ENCODE data around the gene NALCN.

NALCN gene

DNA sequence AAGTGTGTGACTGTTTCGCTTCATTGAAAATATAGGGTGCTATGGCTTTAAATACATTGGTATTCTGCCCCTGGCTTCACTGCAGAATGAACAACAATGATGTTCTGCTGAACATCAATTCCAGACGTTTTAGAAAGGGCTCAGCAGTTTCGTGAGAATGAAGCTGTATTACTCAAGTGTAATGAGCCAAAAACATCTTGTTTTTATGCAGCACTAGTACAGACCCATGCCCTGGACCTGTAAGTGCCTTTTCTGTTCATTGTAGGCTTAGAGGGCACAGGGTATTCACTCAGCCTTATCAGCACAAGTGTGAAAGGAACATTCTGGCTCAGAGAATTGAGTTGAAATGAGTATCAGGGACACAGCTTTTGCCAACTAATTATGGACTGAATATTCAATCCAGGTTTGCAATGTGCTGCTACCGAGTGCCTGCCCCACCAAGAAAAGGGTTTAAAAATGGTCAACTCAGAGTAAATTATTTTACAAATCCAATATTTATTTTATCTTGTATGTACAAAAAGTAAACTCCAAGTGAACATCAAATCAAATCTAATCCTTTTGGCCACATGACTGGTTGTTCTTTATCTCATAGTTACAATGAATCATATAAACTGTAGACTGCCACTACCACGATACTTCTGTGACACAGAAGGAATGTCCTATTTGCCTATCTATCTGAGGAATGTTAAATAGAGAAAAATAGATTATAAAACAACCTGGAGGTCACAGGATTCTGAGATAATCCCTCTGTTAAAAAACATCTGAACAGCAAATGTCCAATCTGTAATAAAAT is 362.8 kb downstream of the NALCN start:
- H3K4me1 ChIP-seq (ENCODE audit: control insufficient read depth, insufficient read depth, low read length): no peaks in the 10 kb centered on the region
- H3K36me3 ChIP-seq (ENCODE audit: control insufficient read depth, insufficient read depth, low read length): no peaks in the 10 kb centered on the region
- H3K4me3 ChIP-seq (ENCODE audit: low read length): no peak overlapping the region
- H3K27ac ChIP-seq (ENCODE audit: low read depth, low read length): no peak overlapping the region
- H3K27me3 ChIP-seq (ENCODE audit: control insufficient read depth, insufficient read depth, low read length): no peaks in the 10 kb centered on the region
- H3K9ac ChIP-seq (ENCODE audit: low read length): no peak overlapping the region

DNA sequence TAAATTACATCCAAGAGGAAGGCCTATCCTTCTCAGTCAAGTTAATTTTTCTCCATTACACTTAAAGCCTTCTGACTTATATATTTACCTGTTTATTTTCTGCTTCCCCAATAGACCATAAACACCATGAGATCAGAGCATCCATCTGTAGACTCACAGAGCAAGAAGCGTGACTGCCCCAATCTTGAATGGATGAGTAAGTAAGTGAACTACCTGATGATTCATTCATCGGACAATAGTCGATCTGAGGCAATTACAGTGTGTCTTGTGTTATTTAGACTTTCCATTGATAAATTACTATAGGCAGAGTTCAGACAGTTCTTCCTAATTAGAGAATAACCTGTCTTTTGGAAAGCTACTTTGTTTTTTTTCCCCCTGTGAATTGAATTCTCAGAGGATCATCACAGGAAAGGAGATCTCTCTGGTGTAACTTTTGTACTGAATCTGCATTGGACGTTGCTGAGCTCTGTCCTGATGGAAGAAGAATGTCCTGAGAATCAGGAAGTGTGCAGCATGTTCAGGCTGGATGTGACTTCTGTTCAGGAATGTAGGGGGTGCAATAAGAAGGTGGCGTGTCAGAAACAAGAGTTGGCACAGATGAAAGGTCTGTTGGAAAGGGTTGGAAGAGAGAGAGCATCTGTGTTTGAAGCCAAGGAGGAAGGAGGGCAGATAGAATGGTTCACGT is 367.0 kb downstream of the NALCN start:
- Histone ChIP-seq H3K4me3 (ENCODE audit: low read length) (no peak overlapping the region), H3K4me1 (ENCODE audit: control insufficient read depth, insufficient read depth, low read length) (no peaks in the 10 kb centered on the region), H3K36me3 (ENCODE audit: control insufficient read depth, insufficient read depth, low read length) (no peaks in the 10 kb centered on the region), H3K27me3 (ENCODE audit: control insufficient read depth, insufficient read depth, low read length) (no peaks in the 10 kb centered on the region), H3K9ac (ENCODE audit: low read length) (no peak overlapping the region), H3K27ac (ENCODE audit: low read depth, low read length) (no peak overlapping the region)

DNA sequence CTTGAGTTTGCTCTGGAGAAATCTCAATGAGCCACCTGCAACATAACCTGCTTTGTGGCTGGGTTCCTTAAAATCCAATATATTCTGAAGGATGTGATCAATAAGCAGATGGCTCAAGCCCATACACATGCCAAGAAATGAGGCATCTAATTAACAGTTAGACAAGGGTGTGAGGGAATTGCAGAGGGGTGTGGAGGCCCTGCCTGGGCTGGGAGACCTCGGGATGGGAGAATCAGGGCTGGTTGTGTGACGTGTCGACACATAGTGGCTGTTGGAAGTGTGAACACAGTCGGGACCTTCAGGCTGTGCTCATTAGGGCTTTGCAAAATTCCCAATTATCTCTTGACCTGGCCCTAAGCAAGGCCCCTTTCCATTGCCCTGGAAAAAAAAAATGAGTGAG is 379.8 kb downstream of the NALCN start:
- H3K36me3 ChIP-seq (ENCODE audit: control insufficient read depth, insufficient read depth, low read length): no peaks in the 10 kb centered on the region

DNA sequence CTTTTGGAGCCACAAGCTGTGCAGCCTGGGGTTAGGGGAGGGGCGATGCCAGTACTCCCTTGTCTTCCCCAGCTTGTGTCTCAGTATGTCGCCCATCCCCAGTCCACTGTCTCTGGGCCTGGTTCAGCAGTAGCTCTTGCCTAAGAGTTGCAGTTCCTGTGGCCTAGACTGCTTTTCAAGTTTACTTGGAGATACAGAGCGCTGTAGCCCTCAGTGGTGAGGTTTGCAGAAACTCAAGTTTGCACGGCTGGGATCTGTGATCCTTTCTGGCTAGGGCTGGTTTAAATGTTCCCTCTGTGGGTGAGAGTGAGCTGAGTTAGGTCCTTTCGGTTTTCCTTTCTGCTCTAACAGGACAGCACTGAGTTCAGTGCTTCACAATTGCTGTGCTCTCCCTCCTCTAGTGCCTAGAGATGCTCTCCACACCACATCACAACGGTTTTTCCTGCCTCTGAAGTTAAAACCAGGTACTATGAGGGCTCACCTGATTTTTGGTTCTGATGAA is 381.1 kb downstream of the NALCN start:
- Histone ChIP-seq H3K36me3 (ENCODE audit: control insufficient read depth, insufficient read depth, low read length) (no peaks in the 10 kb centered on the region), H3K4me3 (ENCODE audit: low read length) (no peak overlapping the region), H3K27ac (ENCODE audit: low read depth, low read length) (no peak overlapping the region), H3K27me3 (ENCODE audit: control insufficient read depth, insufficient read depth, low read length) (no peaks in the 10 kb centered on the region), H3K4me1 (ENCODE audit: control insufficient read depth, insufficient read depth, low read length) (no peaks in the 10 kb centered on the region), H3K9ac (ENCODE audit: low read length) (no peak overlapping the region)

More for the DNA sequence above, 379.8 kb downstream of the NALCN start:
- Histone ChIP-seq H3K4me1 (ENCODE audit: control insufficient read depth, insufficient read depth, low read length) (no peaks in the 10 kb centered on the region), H3K4me3 (ENCODE audit: low read length) (no peak overlapping the region), H3K27me3 (ENCODE audit: control insufficient read depth, insufficient read depth, low read length) (no peaks in the 10 kb centered on the region), H3K27ac (ENCODE audit: low read depth, low read length) (no peak overlapping the region), H3K9ac (ENCODE audit: low read length) (no peak overlapping the region)

DNA sequence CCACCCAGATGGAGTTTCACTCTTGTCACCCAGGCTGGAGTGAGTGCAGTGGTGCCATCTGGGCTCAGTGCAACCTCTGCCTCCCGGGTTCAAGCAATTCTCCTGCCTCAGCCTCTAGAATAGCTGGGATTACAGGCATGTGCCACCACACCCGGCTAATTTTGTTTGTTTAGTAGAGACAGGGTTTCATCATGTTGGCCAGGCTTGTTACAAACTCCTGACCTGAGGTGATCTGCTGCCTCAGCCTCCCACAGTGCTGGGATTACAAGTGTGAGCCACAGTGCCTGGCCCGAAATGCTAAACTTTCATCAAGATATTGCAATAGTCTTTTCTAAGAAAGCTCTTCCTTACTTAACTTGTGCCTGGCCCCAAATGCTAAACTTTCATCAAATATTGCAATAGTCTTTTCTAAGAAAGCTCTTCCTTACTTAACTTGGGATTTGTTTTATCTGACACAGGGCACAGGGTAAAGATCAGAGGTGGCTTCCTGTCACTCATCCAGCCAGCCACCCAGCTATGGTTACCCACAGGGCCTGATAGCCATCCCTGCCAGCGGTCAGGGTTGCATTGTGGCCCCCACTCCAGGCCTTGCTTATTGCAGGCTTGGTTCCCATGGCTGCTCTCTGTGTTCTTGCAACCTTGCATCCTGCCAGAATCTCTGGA is 389.4 kb downstream of the NALCN start:
- Histone ChIP-seq H3K27ac (ENCODE audit: low read depth, low read length) (no peak overlapping the region), H3K36me3 (ENCODE audit: control insufficient read depth, insufficient read depth, low read length) (no peaks in the 10 kb centered on the region), H3K9ac (ENCODE audit: low read length) (no peak overlapping the region), H3K4me1 (ENCODE audit: control insufficient read depth, insufficient read depth, low read length) (no peaks in the 10 kb centered on the region), H3K4me3 (ENCODE audit: low read length) (no peak overlapping the region), H3K27me3 (ENCODE audit: control insufficient read depth, insufficient read depth, low read length) (no peaks in the 10 kb centered on the region)

DNA sequence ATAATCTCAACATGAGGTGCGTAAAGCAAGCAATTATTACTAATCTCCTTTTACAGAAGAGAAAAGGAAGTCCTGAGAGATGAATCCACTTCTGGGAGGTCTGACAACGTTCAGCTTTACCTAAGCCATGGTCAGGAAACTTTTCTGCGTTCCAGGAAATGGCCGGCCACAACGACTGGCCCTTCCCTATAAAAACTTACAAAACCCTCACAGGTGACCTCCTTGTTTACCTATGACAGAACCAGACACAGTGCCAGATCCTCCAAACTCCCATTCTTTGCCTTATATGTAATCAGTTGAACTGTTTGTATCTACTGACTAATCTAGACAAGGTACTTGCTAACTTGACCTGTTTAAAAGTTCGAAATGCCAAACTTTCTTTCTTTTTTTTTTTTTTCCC is 390.0 kb downstream of the NALCN start:
- Histone ChIP-seq H3K27ac (ENCODE audit: low read depth, low read length) (no peak overlapping the region), H3K9ac (ENCODE audit: low read length) (no peak overlapping the region), H3K36me3 (ENCODE audit: control insufficient read depth, insufficient read depth, low read length) (no peaks in the 10 kb centered on the region), H3K4me1 (ENCODE audit: control insufficient read depth, insufficient read depth, low read length) (no peaks in the 10 kb centered on the region), H3K27me3 (ENCODE audit: control insufficient read depth, insufficient read depth, low read length) (no peaks in the 10 kb centered on the region), H3K4me3 (ENCODE audit: low read length) (no peak overlapping the region)

DNA sequence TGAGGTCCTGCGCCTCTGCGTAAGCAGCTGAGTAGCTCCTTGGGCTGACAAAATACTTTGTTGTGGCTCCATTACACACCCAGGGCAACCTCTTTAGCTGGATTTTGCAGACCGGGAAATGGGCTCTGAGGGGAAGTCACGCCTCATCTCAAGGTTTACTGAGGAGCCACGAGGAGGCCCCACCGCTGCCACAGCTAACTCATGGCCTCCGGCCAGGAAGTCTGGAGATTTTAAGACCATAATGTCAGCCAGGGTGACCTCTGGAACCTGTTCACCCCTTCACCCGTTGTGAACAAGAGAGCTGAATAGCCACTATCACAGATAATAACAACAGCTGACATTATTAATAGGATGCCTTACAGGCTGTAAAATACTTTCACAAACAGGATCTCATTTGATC is 390.4 kb downstream of the NALCN start:
- H3K36me3 ChIP-seq (ENCODE audit: control insufficient read depth, insufficient read depth, low read length): no peaks in the 10 kb centered on the region
- no peaks in the 10 kb centered on the region for H3K4me1 ChIP-seq (ENCODE audit: control insufficient read depth, insufficient read depth, low read length)
- no peak overlapping the region for H3K9ac ChIP-seq (ENCODE audit: low read length)
- H3K27ac ChIP-seq (ENCODE audit: low read depth, low read length): no peak overlapping the region
- H3K4me3 ChIP-seq (ENCODE audit: low read length): no peak overlapping the region
- H3K27me3 ChIP-seq (ENCODE audit: control insufficient read depth, insufficient read depth, low read length): no peaks in the 10 kb centered on the region

DNA sequence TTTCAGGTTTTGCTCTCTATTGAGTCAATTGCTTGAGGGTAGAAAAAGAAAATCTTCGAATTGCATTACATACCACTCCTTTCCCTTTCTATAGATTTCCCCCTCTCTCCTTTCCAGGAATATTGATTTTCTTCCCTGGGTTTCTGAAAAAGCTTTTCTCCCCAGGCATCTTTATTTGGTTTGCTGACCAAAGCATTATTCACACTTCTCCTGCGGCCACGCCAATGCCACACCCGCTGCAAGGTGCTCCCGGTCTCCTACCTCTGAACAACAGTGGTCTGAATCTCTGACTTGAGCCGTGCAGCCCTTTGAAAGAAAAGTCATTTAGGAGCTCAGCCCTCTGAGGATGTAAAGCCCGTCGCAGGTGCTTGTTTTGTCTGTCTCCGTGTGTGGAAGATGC is 390.8 kb downstream of the NALCN start:
- H3K27ac ChIP-seq (ENCODE audit: low read depth, low read length): no peak overlapping the region
- H3K4me1 ChIP-seq (ENCODE audit: control insufficient read depth, insufficient read depth, low read length): no peaks in the 10 kb centered on the region
- no peak overlapping the region for H3K4me3 ChIP-seq (ENCODE audit: low read length)
- no peak overlapping the region for H3K9ac ChIP-seq (ENCODE audit: low read length)
- H3K36me3 ChIP-seq (ENCODE audit: control insufficient read depth, insufficient read depth, low read length): no peaks in the 10 kb centered on the region
- no peaks in the 10 kb centered on the region for H3K27me3 ChIP-seq (ENCODE audit: control insufficient read depth, insufficient read depth, low read length)

DNA sequence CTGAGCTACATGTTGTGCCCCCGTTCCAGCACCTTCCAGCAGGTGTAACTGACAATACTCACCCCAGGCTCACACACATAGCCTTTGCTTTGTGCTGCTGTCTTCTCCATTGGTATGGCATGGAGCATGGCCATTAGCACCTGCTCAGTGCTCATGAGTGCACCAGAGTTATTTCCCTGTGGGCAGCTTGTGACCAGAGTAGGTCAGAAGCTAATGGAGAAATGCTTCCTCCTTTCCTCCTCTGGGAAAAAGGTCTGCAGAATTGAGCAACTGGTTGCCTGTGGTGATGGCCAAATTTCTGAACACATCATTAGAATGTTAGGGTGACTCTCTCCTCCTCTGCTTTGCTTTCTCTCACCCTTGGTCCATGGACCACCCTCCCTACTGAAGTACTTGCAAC is 397.2 kb downstream of the NALCN start:
- Histone ChIP-seq H3K4me1 (ENCODE audit: control insufficient read depth, insufficient read depth, low read length) (no peaks in the 10 kb centered on the region), H3K27ac (ENCODE audit: low read depth, low read length) (no peak overlapping the region), H3K4me3 (ENCODE audit: low read length) (no peak overlapping the region), H3K9ac (ENCODE audit: low read length) (no peak overlapping the region), H3K36me3 (ENCODE audit: control insufficient read depth, insufficient read depth, low read length) (no peaks in the 10 kb centered on the region), H3K27me3 (ENCODE audit: control insufficient read depth, insufficient read depth, low read length) (no peaks in the 10 kb centered on the region)

DNA sequence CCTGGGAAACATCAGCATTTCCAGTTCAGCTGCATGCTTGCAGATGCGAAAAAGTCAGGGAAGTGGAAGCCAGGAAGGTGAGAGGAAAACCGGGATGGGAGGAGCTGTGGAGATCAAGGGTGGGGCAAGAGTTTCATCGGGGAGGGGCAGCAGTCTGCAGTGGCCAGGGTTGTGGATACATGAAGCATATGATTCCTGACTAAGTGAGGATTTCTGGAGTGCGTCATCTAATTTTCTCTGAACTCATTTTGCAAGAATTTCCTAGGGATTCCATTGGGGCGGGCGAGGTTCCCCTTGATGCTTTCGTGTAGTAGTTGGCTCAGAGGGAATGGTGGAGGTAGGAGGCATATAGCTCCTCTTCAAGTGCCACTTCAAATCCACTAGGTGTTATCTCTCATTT is 397.6 kb downstream of the NALCN start:
- no peaks in the 10 kb centered on the region for H3K4me1 ChIP-seq (ENCODE audit: control insufficient read depth, insufficient read depth, low read length)
- no peak overlapping the region for H3K4me3 ChIP-seq (ENCODE audit: low read length)
- H3K27me3 ChIP-seq (ENCODE audit: control insufficient read depth, insufficient read depth, low read length): no peaks in the 10 kb centered on the region
- no peaks in the 10 kb centered on the region for H3K36me3 ChIP-seq (ENCODE audit: control insufficient read depth, insufficient read depth, low read length)
- H3K27ac ChIP-seq (ENCODE audit: low read depth, low read length): no peak overlapping the region
- H3K9ac ChIP-seq (ENCODE audit: low read length): no peak overlapping the region

DNA sequence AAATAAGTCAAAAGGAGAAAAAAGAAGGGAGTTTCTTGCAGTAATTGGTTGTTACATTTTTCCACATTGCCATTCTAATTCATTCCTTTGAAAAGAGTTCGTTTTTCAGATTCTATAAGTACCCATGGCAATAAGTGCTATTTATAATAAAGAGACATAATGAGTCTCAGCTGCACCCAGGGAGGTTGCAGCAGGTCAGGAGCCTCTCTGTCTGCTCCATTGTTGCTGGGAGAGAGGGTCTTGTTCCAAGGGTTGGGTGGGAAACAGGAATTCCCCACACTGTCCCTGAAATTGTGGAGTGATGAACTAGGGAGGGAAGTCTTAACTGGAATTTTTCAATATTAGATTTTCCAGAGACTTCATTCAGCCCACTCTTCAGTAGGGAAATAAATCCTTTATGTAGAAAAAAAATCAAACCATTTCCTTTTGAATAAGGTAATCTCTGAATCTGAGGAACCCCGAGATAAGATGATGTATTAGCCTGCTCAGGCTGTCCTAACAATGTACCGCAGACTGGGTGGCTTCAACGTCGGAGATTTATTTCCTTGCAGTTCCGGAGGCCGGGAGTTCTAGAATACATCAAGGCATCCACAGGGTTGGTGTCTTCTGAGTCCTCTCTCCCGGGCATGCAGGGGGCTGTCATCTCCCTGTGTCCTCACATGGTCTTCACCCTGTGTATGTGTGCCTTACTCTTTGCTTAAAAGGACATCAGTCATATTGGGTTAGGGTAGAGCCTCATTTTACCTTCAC is 399.0 kb downstream of the NALCN start:
- no peak overlapping the region for H3K27ac ChIP-seq (ENCODE audit: low read depth, low read length)
- H3K4me3 ChIP-seq (ENCODE audit: low read length): no peak overlapping the region

DNA sequence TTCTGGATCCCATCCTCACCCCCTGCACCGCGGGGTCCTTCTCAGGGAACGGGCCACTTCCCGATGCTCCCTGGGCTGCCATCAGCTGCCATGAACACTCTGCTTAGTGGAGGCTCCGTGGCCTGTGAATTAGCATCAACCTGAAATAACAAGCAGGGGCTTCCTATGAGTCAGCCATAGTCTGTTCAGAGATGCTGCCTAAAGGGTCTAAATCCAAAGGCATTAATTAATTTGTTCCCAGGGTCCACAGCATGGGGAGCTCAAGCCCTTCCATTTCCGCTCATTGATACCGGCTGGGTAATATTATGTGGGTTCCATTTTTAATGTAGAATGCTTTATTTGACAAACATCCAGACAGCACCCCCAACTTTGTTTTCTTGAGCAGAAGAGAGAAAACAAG is 399.8 kb downstream of the NALCN start:
- Histone ChIP-seq H3K9ac (ENCODE audit: low read length) (no peak overlapping the region), H3K27ac (ENCODE audit: low read depth, low read length) (no peak overlapping the region), H3K4me1 (ENCODE audit: control insufficient read depth, insufficient read depth, low read length) (no peaks in the 10 kb centered on the region), H3K4me3 (ENCODE audit: low read length) (no peak overlapping the region), H3K27me3 (ENCODE audit: control insufficient read depth, insufficient read depth, low read length) (no peaks in the 10 kb centered on the region), H3K36me3 (ENCODE audit: control insufficient read depth, insufficient read depth, low read length) (no peaks in the 10 kb centered on the region)

More for the DNA sequence above, 399.0 kb downstream of the NALCN start:
- Histone ChIP-seq H3K36me3 (ENCODE audit: control insufficient read depth, insufficient read depth, low read length) (no peaks in the 10 kb centered on the region), H3K9ac (ENCODE audit: low read length) (no peak overlapping the region), H3K27me3 (ENCODE audit: control insufficient read depth, insufficient read depth, low read length) (no peaks in the 10 kb centered on the region), H3K4me1 (ENCODE audit: control insufficient read depth, insufficient read depth, low read length) (no peaks in the 10 kb centered on the region)

All from rectal smooth muscle tissue (tissue), 1 donor.